Measurements from ENCODE around the gene TSPAN9. TPM values are rescaled to one million over a fixed set of nuclear protein-coding genes. Genes with fewer than 3 reads are reported as not detected.

The TSPAN9 gene
- total RNA-seq, 3 donors from 2014 or later (not counting 1 experiment from before 2014, with no cell fraction given), result 0.86 to 1.6 (median 1.1) TPM

DNA sequence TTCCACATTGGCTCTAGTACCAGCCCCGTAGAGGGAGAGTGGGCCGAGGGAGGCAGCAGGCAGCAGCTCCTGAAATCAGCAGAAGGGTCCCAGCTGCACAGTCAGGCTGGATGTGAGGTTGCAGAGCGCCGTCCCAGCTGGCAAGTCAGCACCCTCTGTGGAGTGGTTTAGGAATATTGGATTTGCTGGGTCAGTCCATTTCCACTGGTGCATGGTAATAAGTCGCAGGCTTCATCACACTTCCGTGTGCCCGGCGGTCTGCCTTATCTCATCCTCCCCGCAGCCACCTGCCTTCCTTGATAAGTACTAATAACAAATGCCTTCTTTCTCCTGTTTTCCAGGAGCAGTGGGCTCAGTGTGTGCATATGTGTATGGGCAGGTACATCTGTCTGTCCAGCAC is 112.9 kb downstream of the TSPAN9 start:
- peaks cover 0 to 15% of the 10 kb centered on the region in 2 donors for H3K27me3 Mint-ChIP-seq (ENCODE audit: low read depth in 2 of 2)
- Histone ChIP-seq H3K36me3 (ENCODE audit: control insufficient read depth, insufficient read depth, low read length) (no peaks in the 10 kb centered on the region), H3K4me3 (ENCODE audit: low read length) (no peak overlapping the region), H3K9me3 (ENCODE audit: control insufficient read depth, insufficient read depth, low read length) (no peaks in the 10 kb centered on the region), H3K27ac (ENCODE audit: low read length) (no peak overlapping the region), H3K27me3 (ENCODE audit: control insufficient read depth, insufficient read depth, low read length) (no peaks in the 10 kb centered on the region), H3K4me1 (ENCODE audit: control insufficient read depth, insufficient read depth, low read length) (no peaks in the 10 kb centered on the region)
- H3K4me3 Mint-ChIP-seq, result no peak overlapping the region
- intact Hi-C loops (cut with micrococcal nuclease), result no loop called here
- WGBS (ENCODE audit: insufficient coverage), result 42% methylated on average over 9 of the region's 9 CpGs
- TF ChIP-seq, protein P1, sequence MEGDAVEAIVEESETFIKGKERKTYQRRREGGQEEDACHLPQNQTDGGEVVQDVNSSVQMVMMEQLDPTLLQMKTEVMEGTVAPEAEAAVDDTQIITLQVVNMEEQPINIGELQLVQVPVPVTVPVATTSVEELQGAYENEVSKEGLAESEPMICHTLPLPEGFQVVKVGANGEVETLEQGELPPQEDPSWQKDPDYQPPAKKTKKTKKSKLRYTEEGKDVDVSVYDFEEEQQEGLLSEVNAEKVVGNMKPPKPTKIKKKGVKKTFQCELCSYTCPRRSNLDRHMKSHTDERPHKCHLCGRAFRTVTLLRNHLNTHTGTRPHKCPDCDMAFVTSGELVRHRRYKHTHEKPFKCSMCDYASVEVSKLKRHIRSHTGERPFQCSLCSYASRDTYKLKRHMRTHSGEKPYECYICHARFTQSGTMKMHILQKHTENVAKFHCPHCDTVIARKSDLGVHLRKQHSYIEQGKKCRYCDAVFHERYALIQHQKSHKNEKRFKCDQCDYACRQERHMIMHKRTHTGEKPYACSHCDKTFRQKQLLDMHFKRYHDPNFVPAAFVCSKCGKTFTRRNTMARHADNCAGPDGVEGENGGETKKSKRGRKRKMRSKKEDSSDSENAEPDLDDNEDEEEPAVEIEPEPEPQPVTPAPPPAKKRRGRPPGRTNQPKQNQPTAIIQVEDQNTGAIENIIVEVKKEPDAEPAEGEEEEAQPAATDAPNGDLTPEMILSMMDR (IDR thresholded peaks at IDR 0.05), result no peak
- no peak for ATAC-seq
- no peaks in the 10 kb centered on the region for H3K4me1 Mint-ChIP-seq
- no peaks in the 10 kb centered on the region for H3K36me3 Mint-ChIP-seq
- no peak overlapping the region for H3K27ac Mint-ChIP-seq
- DNase-seq, result no peak
- H3K9me3 Mint-ChIP-seq, result no peaks in the 10 kb centered on the region

DNA sequence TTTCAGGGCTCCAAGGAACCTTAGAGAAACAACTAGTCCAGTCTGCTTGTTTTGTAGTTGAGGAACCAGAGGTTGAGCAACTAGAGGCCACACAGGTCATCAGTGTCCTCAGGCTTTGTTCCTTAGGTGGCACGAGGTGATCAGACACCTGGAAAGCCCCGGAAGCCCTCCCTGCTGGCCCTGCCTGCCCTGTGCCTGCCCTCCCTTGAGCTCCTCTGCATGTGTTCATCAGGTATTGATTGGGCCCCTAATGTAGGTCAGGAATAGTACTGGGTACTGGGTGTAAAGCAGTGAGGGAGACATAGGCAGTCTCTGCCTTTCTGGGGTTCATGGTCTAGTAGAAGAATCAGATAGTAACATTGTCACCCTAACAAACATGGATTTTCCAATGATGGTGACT is 114.3 kb downstream of the TSPAN9 start:
- H3K4me3 Mint-ChIP-seq, result no peak overlapping the region
- H3K27ac ChIP-seq (ENCODE audit: low read length), result no peak overlapping the region
- no peak overlapping the region for H3K27ac Mint-ChIP-seq
- H3K9me3 ChIP-seq (ENCODE audit: control insufficient read depth, insufficient read depth, low read length), result no peaks in the 10 kb centered on the region
- H3K4me1 Mint-ChIP-seq, result no peaks in the 10 kb centered on the region
- no peaks in the 10 kb centered on the region for H3K4me1 ChIP-seq (ENCODE audit: control insufficient read depth, insufficient read depth, low read length)
- no peak overlapping the region for H3K4me3 ChIP-seq (ENCODE audit: low read length)
- H3K36me3 ChIP-seq (ENCODE audit: control insufficient read depth, insufficient read depth, low read length), result no peaks in the 10 kb centered on the region
- no peak for DNase-seq
- WGBS (ENCODE audit: insufficient coverage), result 64% methylated on average over 2 of the region's 2 CpGs
- H3K27me3 ChIP-seq (ENCODE audit: control insufficient read depth, insufficient read depth, low read length), result no peaks in the 10 kb centered on the region
- H3K36me3 Mint-ChIP-seq, result no peaks in the 10 kb centered on the region
- no peaks in the 10 kb centered on the region for H3K9me3 Mint-ChIP-seq
- intact Hi-C loops (cut with micrococcal nuclease), result no loop called here
- TF ChIP-seq, protein P1 (IDR thresholded peaks at IDR 0.05), result no peak
- H3K27me3 Mint-ChIP-seq (ENCODE audit: low read depth in 2 of 2), result peaks cover 0 to 12% of the 10 kb centered on the region in 2 donors
- no peak for ATAC-seq

DNA sequence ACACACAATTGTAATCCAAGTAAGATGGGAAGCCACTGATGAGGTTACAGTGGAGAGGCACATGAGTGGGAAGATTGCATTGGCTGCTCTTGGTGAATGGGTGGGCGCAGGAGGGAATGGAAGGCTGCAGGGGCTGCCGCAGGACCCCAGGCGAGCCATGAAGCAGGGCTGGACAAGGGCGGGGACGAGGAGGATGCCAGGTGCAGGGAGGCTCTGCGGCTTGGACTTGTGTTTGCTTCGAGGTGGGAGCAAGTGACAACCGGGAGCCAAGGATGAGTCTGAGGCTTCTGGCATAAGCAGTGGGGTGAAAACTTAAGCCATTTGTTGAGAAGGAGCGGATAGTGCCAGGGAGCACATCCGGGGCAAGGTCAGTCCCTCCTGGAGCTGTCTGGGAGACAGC is 115.0 kb downstream of the TSPAN9 start:
- Mint-ChIP-seq H3K27me3 (ENCODE audit: low read depth in 2 of 2) (peaks cover 0 to 15% of the 10 kb centered on the region in 2 donors), H3K36me3 (no peaks in the 10 kb centered on the region), H3K9me3 (no peaks in the 10 kb centered on the region), H3K4me3 (no peak overlapping the region), H3K27ac (no peak overlapping the region), H3K4me1 (no peaks in the 10 kb centered on the region)
- H3K27ac ChIP-seq (ENCODE audit: low read length), result no peak overlapping the region
- ATAC-seq (no peak), DNase-seq (no peak)
- H3K9me3 ChIP-seq (ENCODE audit: control insufficient read depth, insufficient read depth, low read length), result no peaks in the 10 kb centered on the region
- no peaks in the 10 kb centered on the region for H3K27me3 ChIP-seq (ENCODE audit: control insufficient read depth, insufficient read depth, low read length)
- H3K4me1 ChIP-seq (ENCODE audit: control insufficient read depth, insufficient read depth, low read length), result no peaks in the 10 kb centered on the region
- TF ChIP-seq, protein P1 (IDR thresholded peaks at IDR 0.05), result no peak
- WGBS (ENCODE audit: insufficient coverage), result 91% methylated on average over 10 of the region's 10 CpGs
- intact Hi-C loops (cut with micrococcal nuclease), result no loop called here
- no peaks in the 10 kb centered on the region for H3K36me3 ChIP-seq (ENCODE audit: control insufficient read depth, insufficient read depth, low read length)
- no peak overlapping the region for H3K4me3 ChIP-seq (ENCODE audit: low read length)

DNA sequence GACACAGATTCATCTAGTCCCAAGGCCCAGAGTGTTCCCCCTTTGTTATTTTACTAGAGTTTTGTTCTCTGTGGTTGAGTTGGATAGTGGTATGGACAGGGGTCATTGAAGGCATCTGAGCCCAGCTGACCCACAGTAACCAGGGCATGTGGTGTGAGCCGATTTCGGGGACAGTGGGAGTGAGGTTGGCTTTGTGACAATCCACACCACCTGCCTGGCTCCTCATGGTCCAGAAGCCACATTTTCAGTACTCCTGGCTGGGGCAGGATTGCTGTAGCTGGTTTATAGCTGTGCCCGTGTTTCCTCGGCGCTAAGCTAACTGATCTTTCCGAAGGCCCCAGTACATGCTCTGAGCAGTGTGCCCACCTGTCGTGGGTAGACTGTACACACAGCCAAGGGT is 116.0 kb downstream of the TSPAN9 start:
- Mint-ChIP-seq H3K4me3 (no peak overlapping the region), H3K4me1 (no peaks in the 10 kb centered on the region), H3K36me3 (no peaks in the 10 kb centered on the region), H3K27ac (no peak overlapping the region), H3K27me3 (ENCODE audit: low read depth in 2 of 2) (peaks cover 0 to 14% of the 10 kb centered on the region in 2 donors), H3K9me3 (no peaks in the 10 kb centered on the region)
- no peaks in the 10 kb centered on the region for H3K27me3 ChIP-seq (ENCODE audit: control insufficient read depth, insufficient read depth, low read length)
- no peaks in the 10 kb centered on the region for H3K4me1 ChIP-seq (ENCODE audit: control insufficient read depth, insufficient read depth, low read length)
- no peaks in the 10 kb centered on the region for H3K36me3 ChIP-seq (ENCODE audit: control insufficient read depth, insufficient read depth, low read length)
- H3K4me3 ChIP-seq (ENCODE audit: low read length), result no peak overlapping the region
- TF ChIP-seq, protein P1 (IDR thresholded peaks at IDR 0.05), result no peak
- DNase-seq, result no peak
- intact Hi-C loops (cut with micrococcal nuclease), result no loop called here
- H3K9me3 ChIP-seq (ENCODE audit: control insufficient read depth, insufficient read depth, low read length), result no peaks in the 10 kb centered on the region
- ATAC-seq, result no peak
- no peak overlapping the region for H3K27ac ChIP-seq (ENCODE audit: low read length)
- 85% methylated on average over 7 of the region's 7 CpGs for WGBS (ENCODE audit: insufficient coverage)

Measured in natural killer cell (primary cell).